Adrenal gland (tissue), 12 donors: ENCODE data around the gene IL15. TPM values are rescaled to one million over a fixed set of nuclear protein-coding genes. Genes with fewer than 3 reads are reported as not detected.

ENCODE experiments used
- DNase-seq, 7 donors: peaks; one replicate each; pipeline ENCODE4 v3.0.0-alpha.2; 2019 to 2020
- H3K27ac ChIP-seq, 5 donors: fragments of 200-600 bp; sonication (generic) in 4 of 5; 1 replicate in 3 of 5; 2 replicates in 2 of 5; pipeline versions ENCODE4 v1.5.1 to v1.8.0; 2016 to 2020; ENCODE audit warnings: mild to moderate bottlenecking in 1 of 5
- H3K27me3 ChIP-seq: fragments of 200-600 bp; 2 replicates; pipeline ENCODE4 v1.8.0; 2021
- H3K36me3 ChIP-seq, 2 donors: fragments of 200-600 bp; replicated peaks in 1 of 2; 1 replicate in 1 of 2; 2 replicates in 1 of 2; pipeline versions ENCODE4 v1.5.1 to v1.8.0; 2018 to 2022
- H3K4me1 ChIP-seq, 2 donors: fragments of 200-600 bp; replicated peaks in 1 of 2; 1 replicate in 1 of 2; 2 replicates in 1 of 2; pipeline versions ENCODE4 v1.5.1 to v1.8.0; 2018 to 2021
- H3K4me3 ChIP-seq, 4 donors: fragments of 200-600 bp; sonication (generic) in 3 of 4; one replicate each; pipeline ENCODE4 v1.5.1; 2016 to 2018
- H3K9me3 ChIP-seq, 3 donors: fragments of 200-600 bp; sonication (generic) in 1 of 3; replicated peaks in 1 of 3; 1 replicate in 2 of 3; 2 replicates in 1 of 3; pipeline versions ENCODE4 v1.5.1 to v1.8.0; 2016 to 2021
- POLR2A ChIP-seq, 2 donors: fragments of 450-650 bp; IDR thresholded peaks; one replicate each; pipeline ENCODE4 v1.6.1; 2017; ENCODE audit warnings: antibody characterized with exemption in 2 of 2, mild to moderate bottlenecking in 2 of 2, moderate library complexity in 1 of 2
- WGBS, 4 donors: extraction: QIAGEN DNeasy Blood & Tissue Kit in 2 of 4; methylation state at CpG; one replicate each; pipeline versions ENCODE4 v1.1.5 to v1.1.7; 2013 to 2017; 5-methylcytosine and 5-hydroxymethylcytosine counted together
- intact Hi-C, 2 donors: fragments of 100-400 bp; cut with DNase I; formaldehyde crosslinking; loops; one replicate each; pipeline versions ENCODE4 v1.14.1 to v1.15.0; 2022 to 2023
- polyA plus RNA-seq, 3 donors: library from polyadenylated mRNA; stranded (reverse); fragments of 200-250 nt in 2 of 3; fragments of 350-450 nt in 1 of 3; fragmentation: Illumina TruSeq in 1 of 3; extraction: RNeasy Lipid Tissue Mini Kit (QIAGEN cat#74804) in 1 of 3; gene quantifications; one replicate each; pipeline ENCODE4 v1.2.3, GENCODE V29; 2013 to 2014
- total RNA-seq, 9 donors: library from RNA; depleted of rRNA in 4 of 9; stranded (reverse); fragments of >200 nt in 4 of 9; fragments of 120-200 nt in 1 of 9; fragmentation: NEBNext Ultra II Directional in 1 of 9; extraction: Animal tissue kit (Norgen Biotek cat#: 25700) in 1 of 9; gene quantifications; one replicate each; pipeline versions ENCODE4 v1.1.0 to v1.2.4, GENCODE V29; 2013 to 2023
- TF ChIP-seq, protein P1 (sequence below), 6 experiments: fragments of 450-650 bp in 4 of 6; fragments of 200-600 bp in 2 of 6; sonication (generic) in 1 of 6; IDR thresholded peaks; 1 replicate in 5 of 6; 2 replicates in 1 of 6; pipeline versions ENCODE4 v1.5.1 to v1.8.0; 2016 to 2021; ENCODE audit warnings: antibody characterized with exemption in 6 of 6, mild to moderate bottlenecking in 2 of 6, moderate library complexity in 1 of 6
- donor health status: healthy with polysubstance abuse.
- donor health status: Bipolar disorder and iron deficiency.
- donor health status: DM: yes; HTN: yes; CAD: no.
- donor health status: DM: no; HTN: no; CAD: no.
- donor health status: DM: no; HTN: no; CAD: no.
- donor health status: DM: yes; HTN: yes; CAD: no.

Gene IL15
- total and polyA plus RNA-seq, 12 donors: 0.94 to 8.9 (median 3.2) TPM

DNA sequence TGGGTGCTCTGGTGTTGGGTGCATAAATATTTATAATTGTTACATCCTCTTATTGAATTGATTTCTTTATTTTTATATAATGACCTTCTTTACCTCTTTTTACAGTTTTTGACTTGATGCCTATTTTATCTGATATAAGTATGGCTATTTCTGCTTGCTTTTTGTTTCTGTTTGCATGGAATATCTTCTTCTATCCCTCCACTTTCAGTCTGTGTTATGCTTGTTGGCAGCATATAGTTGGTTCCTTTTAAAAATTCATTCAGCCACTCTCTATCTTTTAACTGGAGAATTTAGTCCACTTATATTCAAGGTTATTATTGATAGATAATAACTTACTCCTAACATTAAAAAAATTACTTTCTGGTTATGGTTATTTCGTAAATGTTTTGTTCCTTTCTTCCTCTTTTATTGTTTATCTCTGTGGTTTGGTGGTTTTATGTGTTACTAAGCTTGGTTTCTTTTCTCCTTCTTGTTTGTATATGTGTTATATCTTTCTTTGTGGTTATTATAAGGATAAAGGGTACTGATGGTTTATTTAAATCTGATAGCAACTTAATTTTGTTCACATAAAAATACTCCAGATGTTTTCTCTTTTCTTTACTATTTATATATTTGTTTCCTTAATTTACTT is 69.5 kb downstream of the IL15 start:
- no peak for TF ChIP-seq POLR2A (IDR thresholded peaks at IDR 0.05)
- TF ChIP-seq, protein P1, sequence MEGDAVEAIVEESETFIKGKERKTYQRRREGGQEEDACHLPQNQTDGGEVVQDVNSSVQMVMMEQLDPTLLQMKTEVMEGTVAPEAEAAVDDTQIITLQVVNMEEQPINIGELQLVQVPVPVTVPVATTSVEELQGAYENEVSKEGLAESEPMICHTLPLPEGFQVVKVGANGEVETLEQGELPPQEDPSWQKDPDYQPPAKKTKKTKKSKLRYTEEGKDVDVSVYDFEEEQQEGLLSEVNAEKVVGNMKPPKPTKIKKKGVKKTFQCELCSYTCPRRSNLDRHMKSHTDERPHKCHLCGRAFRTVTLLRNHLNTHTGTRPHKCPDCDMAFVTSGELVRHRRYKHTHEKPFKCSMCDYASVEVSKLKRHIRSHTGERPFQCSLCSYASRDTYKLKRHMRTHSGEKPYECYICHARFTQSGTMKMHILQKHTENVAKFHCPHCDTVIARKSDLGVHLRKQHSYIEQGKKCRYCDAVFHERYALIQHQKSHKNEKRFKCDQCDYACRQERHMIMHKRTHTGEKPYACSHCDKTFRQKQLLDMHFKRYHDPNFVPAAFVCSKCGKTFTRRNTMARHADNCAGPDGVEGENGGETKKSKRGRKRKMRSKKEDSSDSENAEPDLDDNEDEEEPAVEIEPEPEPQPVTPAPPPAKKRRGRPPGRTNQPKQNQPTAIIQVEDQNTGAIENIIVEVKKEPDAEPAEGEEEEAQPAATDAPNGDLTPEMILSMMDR (IDR thresholded peaks at IDR 0.05): no peak
- Histone ChIP-seq H3K9me3 (no peaks in the 10 kb centered on the region), H3K4me1 (no peaks in the 10 kb centered on the region), H3K27me3 (no peaks in the 10 kb centered on the region), H3K36me3 (no peaks in the 10 kb centered on the region), H3K27ac (no peak overlapping the region), H3K4me3 (no peak overlapping the region)
- intact Hi-C loops: loop anchor here in 1 of 2 donors (10.0 kb wide), 1 partner anchor 361 kb away; no protein-coding TSS in a partner anchor
- DNase-seq: no peak
- WGBS, 4 donors: 69 to 82% (median 74%) methylated on average over 1 of the region's 1 CpG

DNA sequence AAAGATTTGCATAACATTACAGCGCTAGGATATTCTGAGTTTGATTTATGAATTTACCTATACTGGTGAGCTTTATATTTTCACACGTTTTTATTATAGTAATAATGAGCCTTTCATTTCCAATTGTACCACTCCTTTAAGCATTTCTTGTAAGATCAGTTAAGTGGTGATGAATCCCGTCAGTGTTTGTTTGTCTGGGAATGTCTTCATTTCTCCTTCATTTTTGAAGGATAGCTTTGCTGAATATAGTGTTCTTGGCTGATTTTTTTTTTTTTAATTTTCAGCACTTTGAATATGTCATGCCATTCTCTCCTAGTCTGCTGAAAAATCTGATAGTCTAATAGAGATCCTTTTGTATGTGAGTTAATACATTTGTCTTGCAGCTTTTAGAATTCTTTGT is 70.1 kb downstream of the IL15 start:
- no peaks in the 10 kb centered on the region for H3K4me1 ChIP-seq
- no peaks in the 10 kb centered on the region for H3K27me3 ChIP-seq
- H3K27ac ChIP-seq: no peak overlapping the region
- no peaks in the 10 kb centered on the region for H3K36me3 ChIP-seq
- WGBS, 4 donors: 79 to 84% (median 80%) methylated on average over 3 of the region's 3 CpGs
- DNase-seq: no peak
- intact Hi-C loops: loop anchor here in 1 of 2 donors (10.0 kb wide), 1 partner anchor 362 kb away; no protein-coding TSS in a partner anchor
- TF ChIP-seq, protein P1 (IDR thresholded peaks at IDR 0.05): no peak
- TF ChIP-seq POLR2A (IDR thresholded peaks at IDR 0.05): no peak
- no peaks in the 10 kb centered on the region for H3K9me3 ChIP-seq
- H3K4me3 ChIP-seq: no peak overlapping the region

DNA sequence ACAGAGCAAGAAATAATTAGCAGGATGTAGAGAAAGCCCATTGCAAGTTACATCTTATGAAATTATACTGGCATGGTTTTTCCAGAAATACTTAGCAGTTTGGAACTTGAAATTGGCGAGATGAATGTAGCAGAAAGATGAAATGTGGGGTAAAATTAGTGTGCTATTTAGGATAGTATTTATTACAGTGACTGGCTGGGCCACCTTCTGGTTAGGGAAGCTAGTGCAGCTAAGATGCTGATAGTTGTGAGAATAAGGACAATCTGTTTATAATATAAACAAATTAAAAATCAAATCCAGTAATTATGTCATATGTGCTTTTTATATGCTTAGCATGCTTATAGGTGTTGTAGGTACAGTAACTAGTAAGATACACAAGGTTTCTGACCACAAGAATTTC is 74.8 kb downstream of the IL15 start:
- H3K27ac ChIP-seq: no peak overlapping the region
- H3K9me3 ChIP-seq: no peaks in the 10 kb centered on the region
- H3K36me3 ChIP-seq: no peaks in the 10 kb centered on the region
- intact Hi-C loops: no loop called here
- WGBS, 4 donors: 44 to 52% (median 44%) methylated on average over 1 of the region's 1 CpG
- H3K4me3 ChIP-seq: no peak overlapping the region
- no peaks in the 10 kb centered on the region for H3K27me3 ChIP-seq
- TF ChIP-seq POLR2A (IDR thresholded peaks at IDR 0.05): no peak
- TF ChIP-seq, protein P1 (IDR thresholded peaks at IDR 0.05): peak; percentile 42 to 69 (median 54)
- no peaks in the 10 kb centered on the region for H3K4me1 ChIP-seq
- DNase-seq: peak in 3 of 7 donors; percentile 19 to 32 (median 22)

DNA sequence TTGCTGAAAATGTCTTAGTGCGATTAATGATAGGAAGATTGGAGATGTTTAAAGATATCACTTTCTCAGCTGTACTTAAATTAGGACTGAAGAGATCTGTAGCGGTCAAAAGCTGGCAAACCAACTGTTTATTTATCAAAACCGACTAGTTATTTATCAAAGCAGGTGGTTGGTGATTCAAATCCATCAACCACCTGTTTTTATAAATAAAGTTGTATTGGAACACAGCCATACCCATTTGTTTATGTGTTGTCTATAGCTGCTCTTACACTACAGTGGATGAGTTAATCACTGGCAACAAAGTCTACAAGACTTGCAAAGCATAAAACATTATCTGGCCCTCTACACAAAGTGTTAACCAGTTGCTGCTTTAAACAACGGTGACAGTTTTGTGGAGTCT is 76.8 kb downstream of the IL15 start:
- TF ChIP-seq POLR2A (IDR thresholded peaks at IDR 0.05): no peak
- TF ChIP-seq, protein P1 (IDR thresholded peaks at IDR 0.05): no peak
- intact Hi-C loops: no loop called here

More for the DNA sequence above, 76.8 kb downstream of the IL15 start:
- H3K4me1 ChIP-seq: no peaks in the 10 kb centered on the region
- no peak overlapping the region for H3K27ac ChIP-seq
- WGBS, 4 donors: 84 to 93% (median 88%) methylated on average over 4 of the region's 4 CpGs
- no peaks in the 10 kb centered on the region for H3K36me3 ChIP-seq
- no peaks in the 10 kb centered on the region for H3K9me3 ChIP-seq
- DNase-seq: no peak
- H3K4me3 ChIP-seq: no peak overlapping the region
- H3K27me3 ChIP-seq: no peaks in the 10 kb centered on the region
